NCI-H748 treated with DMSO at 0.1 percent for 48 hours (cell line): ENCODE results near the gene ST8SIA5.

Experiments used
- DNase-seq: peaks from one replicate; lab custom pipeline; 2025; lab: John Stamatoyannopoulos, UW

Gene ST8SIA5

GRCh38 chr18:46711444-46711863, 45.4 kb downstream of the ST8SIA5 start:
- no peak for DNase-seq

- no peak for DNase-seq
Measured at GRCh38 chr18:46706968-46707367, 49.9 kb downstream of the ST8SIA5 start.

- no peak for DNase-seq
Measured at GRCh38 chr18:46705521-46705920, 51.3 kb downstream of the ST8SIA5 start.

- no peak for DNase-seq
Measured at GRCh38 chr18:46704816-46705215, 52.0 kb downstream of the ST8SIA5 start.

- DNase-seq, result no peak
Measured at GRCh38 chr18:46704189-46704588, 52.7 kb downstream of the ST8SIA5 start.

GRCh38 chr18:46702471-46702870, 54.4 kb downstream of the ST8SIA5 start:
- no peak for DNase-seq

GRCh38 chr18:46700066-46700824, 56.6 kb downstream of the ST8SIA5 start:
- DNase-seq, result no peak

- DNase-seq, result no peak
Measured at GRCh38 chr18:46696702-46697101, 60.2 kb downstream of the ST8SIA5 start.

- no peak for DNase-seq
Measured at GRCh38 chr18:46696268-46696667, 60.6 kb downstream of the ST8SIA5 start.

- no peak for DNase-seq
Measured at GRCh38 chr18:46693996-46694395, 62.9 kb downstream of the ST8SIA5 start.

GRCh38 chr18:46688853-46689525, 67.9 kb downstream of the ST8SIA5 start:
- no peak for DNase-seq

GRCh38 chr18:46686186-46686585, 70.7 kb downstream of the ST8SIA5 start:
- no peak for DNase-seq

- no peak for DNase-seq
Measured at GRCh38 chr18:46683252-46683651, 73.6 kb downstream of the ST8SIA5 start.

GRCh38 chr18:46680784-46681695, 75.8 kb downstream of the ST8SIA5 start:
- DNase-seq, result no peak

GRCh38 chr18:46679846-46680598, 76.8 kb downstream of the ST8SIA5 start:
- no peak for DNase-seq

GRCh38 chr18:46678785-46679399, 78.0 kb downstream of the ST8SIA5 start:
- DNase-seq, result no peak

- no peak for DNase-seq
Measured at GRCh38 chr18:46678041-46678440, 78.8 kb downstream of the ST8SIA5 start.

- no peak for DNase-seq
Measured at GRCh38 chr18:46677611-46678010, 79.2 kb downstream of the ST8SIA5 start.

GRCh38 chr18:46676182-46676835, 80.5 kb downstream of the ST8SIA5 start:
- no peak for DNase-seq

GRCh38 chr18:46675112-46675511, 81.7 kb downstream of the ST8SIA5 start:
- DNase-seq, result no peak
